DMS153 (cell line): ENCODE results near the gene ZNF654.
"Not testable (repeated sequence)": the region's sequence is repeated elsewhere in the genome, so short reads cannot be mapped to it uniquely, and the experiment has no call there.

Experiments used
- DNase-seq: peaks from one replicate; lab custom pipeline; 2025; lab: John Stamatoyannopoulos, UW

The ZNF654 gene

DNA sequence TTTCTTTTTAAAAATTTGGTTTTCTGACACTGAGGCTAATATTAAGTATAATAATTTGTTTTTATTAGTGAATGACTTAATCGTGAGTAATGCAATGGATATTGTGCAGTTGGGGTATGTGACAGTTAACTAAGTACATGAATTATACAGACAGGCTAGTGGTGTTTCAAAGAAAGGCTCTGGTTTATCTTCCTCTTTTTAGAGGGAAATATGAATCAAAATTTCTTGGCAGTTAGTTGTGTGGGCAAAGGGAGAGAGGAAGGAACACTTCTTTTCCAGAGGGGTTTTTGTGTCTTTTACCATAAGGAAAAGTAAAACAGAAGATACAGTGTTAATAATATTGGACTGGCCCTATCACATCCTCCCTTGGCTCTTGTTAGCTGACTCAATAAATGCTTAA, 2.7 kb downstream of the ZNF654 start:
- no peak for DNase-seq

DNA sequence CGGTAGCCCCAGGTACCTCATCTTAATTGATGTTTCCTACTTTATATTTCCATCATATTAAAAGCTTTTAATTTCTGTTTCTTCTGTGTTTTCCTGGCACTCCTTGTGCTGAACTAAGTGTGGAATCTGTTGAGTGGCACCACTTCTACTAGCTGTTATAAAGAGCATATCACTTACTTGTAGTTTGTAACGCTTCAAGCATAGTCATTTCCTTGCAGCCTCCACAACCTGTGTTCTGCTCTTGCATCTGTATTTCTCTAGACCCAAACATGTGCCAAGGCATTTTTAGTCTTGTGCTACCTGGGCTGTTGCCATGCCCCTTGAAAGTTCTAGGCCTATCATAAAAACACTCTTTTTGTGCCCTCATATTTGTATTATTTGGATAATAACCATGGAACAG, 16.0 kb downstream of the ZNF654 start:
- no peak for DNase-seq

DNA sequence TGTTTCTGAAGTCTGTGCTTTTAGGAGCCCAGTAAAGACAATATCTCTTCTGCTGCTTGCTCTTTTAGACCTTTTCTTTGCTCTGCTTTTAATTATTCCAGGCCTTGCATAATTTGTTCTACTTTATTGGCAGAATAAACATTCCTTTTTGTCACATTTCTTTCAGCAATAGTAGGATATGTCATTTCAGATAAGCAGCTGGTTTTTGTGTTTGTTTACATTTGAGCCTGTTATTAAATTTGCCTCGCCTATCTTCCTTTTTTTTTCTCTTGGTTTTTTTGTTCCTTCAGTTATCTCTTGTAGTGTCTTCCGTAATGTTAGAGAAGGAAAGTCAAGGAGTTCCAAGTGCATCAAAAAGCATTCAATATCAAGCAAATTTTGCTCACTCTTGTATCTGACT, 16.4 kb downstream of the ZNF654 start:
- DNase-seq = no peak

DNA sequence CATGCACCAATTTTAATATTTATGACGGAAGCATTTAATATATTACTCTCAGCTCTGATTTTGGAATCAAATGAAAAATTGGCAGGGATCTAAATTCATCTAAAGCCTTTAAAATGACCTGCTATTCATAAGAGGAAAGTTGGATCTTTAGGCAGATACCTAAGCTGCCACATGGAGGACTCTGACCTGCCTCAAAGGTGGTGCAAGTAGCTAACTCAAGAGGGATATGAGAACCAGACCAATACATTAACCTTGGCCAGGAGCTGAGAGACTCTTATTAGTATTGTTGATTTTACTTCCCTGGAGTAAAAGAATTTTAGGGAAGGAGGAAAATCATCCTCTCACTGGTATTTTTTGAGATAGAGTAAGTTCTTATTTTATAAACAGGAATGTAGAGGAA, 17.7 kb downstream of the ZNF654 start:
- DNase-seq = no peak

DNA sequence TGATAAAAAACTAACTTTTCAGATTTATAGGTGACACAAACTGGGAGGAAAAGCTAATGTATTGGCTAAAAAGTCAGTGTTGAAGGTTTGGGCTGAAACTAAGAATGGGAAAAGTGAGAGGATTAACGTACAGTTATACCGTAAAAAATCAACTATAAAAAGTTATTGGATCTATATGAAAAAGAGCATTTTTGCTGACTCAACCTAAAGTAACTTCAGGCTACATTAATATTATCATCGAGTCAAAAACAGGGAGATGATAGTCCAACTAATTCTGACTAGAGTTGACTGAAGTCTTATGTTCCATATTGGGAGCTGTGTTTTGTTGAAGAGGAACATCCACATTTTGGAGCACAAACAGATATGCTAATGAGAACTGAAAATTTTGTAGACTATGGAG, 19.9 kb downstream of the ZNF654 start:
- DNase-seq = no peak

DNA sequence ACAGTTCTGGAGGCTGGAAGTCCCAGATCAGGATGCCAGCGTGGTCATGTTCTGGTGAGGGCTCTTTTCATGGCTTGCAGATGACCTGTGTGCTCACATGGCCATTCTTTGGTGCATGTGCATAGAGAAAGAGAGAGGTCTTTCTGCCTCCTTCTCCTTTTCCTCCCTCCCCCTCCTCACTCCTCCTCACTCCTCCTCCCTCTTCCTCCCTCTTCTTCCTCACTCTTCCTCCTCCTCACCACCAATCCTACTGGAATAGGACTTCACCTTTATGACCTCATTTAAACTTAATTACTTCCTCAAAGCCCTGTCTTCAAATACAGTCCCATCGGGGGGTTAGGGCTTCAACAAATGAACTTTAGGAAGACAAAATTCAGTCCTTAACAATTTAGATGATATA, 23.8 kb downstream of the ZNF654 start:
- DNase-seq = no peak

DNA sequence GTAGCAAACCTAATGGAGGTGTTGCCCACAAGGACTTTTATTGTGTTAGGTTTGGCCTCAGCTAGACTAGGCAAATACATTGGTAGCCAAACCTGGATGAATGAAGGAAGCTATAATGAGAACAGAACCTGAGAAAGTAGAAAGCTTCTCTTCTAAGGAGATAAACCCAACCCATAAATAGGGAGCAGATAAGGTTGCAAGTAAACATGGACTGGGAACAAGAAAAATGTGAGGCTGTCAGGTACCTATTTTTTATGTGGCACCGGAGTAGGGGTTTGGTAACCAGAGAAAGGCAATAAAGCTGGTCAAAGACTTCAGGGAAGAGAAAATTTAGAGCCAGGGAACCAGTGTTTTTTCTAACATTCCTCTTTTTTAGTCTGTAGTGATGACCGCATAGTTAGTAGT, 25.0 kb downstream of the ZNF654 start:
- no peak for DNase-seq

DNA sequence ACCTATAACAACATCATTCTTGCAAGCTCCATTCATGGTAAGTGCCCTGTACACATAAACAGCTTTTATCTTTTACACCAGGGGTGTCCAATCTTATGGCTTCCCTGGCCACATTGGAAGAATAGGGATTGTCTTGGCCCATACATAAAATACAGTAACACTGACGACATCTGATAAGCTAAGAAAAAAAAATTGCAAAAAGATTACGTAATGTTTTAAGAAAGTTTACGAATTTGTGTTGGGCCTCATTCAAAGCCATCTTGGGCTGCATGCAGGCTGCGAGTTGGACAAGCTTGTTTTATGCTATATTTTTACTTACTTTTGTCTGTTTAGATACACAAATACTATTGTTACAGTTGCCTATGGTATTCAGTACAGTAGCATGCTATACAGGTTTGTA, 31.6 kb downstream of the ZNF654 start:
- DNase-seq = no peak

DNA sequence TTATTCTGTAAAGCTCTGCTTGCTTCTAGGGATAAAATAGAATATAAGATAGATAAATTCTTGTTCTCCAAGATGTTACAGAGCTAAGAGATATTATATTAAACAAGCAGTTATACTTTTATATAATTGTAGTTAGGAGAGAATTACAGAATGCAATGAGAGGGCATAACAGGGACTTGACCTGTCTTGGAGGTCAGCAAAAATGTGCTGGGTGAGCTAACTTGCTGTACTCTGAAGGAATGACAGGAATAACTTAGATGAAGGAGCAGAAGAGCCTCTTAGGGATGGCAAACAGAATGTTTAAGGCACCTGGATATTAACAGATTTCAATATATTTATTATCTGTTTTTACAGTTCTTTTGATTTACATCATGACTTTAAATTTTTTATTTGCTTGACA, 33.2 kb downstream of the ZNF654 start:
- DNase-seq = no peak

DNA sequence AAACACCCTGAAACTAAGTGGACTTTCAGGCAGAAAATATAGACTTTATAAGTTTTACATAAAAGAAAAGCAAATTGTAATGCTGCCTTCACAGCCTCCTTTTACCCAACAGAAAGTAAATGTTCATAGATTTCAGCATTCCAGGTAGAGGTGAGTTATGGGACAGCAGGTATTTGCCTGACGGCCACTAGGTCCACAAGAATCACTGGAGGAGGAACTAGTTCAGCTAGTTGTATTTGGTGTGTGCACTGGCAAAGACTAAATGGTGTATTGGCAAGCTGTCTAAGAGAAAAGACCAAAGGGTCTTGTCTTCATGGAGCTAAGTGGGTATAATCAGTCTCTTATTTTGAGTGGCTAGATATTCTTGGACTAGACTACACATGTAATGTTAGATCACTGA, 34.2 kb downstream of the ZNF654 start:
- no peak for DNase-seq

DNA sequence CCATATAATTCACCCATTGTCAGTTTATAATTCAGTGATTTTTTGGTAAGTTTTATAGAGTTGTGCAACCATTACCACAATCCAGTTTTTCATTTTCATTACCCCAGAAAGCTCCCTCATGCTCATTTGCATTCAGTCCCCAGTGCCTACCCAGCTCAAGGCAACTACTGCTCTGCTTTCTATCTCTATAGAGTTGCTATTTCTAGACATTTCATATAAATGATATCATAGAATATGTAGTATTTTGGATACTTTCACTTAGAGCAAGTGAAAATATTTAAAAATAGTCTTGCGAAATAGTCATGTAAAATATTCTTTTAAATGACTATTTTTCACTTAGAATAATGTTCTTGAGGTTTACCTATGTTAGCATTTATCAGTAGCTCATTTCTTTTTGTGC, 42.1 kb downstream of the ZNF654 start:
- no peak for DNase-seq

DNA sequence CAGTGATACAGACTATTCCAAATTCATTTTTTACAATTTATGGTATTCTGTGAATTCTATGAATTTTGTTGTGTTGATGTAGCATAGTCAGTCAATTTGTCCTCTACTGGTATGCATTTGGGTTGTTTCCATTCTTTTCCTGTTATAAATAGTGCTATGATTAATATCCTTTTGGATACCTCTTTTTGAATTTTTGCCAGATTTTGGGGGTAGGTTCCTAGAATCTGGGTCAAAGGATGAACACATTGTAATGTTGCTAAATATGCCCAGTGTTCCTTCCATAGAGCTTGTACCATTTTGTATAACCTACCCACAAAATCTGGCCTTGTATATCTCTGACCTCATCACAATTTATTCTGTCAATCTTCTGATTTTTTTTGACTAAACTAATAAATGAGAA, 46.3 kb downstream of the ZNF654 start:
- no peak for DNase-seq

DNA sequence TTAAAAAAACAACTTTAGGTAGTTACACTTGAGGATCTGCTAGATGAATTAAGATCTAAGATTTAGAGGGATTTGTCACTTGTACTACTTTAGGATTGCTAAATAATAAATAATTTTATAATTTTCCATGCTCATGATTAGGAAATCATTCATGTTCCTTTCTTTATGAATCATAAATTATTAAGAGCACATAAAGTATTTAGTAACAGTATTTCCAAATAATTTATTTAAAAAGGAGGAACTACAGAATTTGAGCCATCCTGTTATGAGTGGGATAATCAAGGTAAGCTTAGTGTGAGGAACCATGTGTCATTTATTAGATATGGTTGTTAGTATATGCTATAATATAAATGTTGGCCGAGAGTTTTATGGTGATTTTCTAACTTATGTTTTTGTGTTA, 53.2 kb downstream of the ZNF654 start:
- DNase-seq = no peak

DNA sequence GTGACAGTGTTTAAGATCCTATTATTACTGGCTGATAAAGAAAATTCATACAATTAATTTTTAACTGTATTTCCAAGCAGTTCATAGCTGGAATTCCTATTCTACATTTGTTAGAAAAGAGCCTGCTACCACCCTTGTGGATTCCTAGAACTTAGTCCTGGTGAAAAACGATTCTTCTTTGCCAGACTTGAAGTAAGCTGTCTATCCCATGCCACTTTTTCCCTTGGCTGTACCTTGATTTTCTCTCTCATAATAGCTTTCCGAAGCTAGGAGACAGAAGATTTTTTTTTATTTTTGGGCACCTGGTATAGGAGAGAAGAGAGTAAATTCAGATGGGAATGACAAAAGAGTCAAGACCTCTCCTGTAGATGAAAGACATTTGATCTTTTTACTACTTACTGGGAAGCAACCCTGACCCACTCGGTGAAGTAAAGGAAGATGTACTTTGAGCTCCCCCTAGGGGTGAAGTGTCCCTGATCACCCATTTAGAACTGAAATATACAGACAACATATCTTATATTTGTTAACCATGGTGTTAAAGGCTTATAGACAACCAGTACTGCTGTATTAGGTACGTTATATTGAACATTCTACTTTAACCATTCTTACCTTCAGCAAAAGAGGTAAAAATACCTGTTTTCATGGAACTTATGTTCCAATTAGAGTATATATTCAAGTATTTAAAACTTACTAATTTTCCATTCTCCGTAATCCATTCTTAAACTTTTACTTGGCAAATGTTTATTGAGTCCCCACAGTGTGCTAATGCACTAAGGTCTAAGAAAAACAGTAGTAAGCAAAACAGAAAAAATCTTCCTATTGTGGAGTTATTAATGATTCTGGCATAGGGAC, 54.5 kb downstream of the ZNF654 start:
- DNase-seq = peak; percentile 11

DNA sequence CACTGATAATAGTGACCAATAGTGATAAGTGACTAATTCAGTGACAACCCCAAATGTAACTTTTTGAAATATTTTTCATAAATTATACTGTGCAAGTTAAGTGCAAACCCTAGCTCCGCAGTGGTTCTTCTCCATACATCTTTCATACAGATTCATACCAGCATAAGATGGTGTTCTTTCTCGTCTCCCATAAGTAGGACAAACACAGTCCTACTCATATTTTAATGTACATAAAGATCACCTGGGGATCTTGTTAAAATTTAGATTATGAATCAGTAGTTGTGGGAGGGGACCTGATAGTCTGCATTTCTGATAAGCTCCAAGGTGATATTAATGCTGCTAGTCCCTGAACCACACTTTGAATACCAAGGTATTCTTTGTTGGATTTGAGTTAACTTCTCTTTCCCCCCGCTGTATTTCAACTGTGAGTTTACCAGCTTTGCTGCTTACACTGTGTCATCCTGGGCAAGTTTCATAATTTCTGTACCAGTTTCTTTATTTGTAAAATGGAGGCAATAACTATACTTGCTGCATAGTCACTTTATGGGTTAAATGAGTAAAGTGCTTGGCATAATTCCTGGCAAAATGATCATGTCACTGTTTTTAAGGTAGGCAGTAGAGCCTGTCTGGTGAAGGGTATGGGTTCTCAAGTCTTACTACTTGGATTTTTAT, 56.0 kb downstream of the ZNF654 start:
- no peak for DNase-seq

DNA sequence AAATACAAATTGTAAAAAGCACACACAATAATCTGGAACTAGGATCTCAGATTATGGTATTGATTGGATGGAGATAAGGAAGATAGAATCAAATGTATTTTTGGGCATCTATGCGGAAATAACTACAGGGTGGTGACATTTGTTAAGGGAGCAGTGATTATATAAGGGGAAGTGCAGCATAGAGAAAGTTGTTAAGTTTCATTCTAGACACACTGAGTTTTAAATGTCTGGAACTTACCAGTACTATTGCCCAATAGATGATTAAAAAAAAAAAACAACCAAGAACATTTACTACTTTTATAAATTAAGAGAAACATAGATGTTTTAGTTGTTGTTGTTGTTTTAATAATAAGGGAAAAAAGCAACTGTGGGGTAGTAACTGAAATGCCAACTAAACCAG, 58.6 kb downstream of the ZNF654 start:
- DNase-seq = no peak

DNA sequence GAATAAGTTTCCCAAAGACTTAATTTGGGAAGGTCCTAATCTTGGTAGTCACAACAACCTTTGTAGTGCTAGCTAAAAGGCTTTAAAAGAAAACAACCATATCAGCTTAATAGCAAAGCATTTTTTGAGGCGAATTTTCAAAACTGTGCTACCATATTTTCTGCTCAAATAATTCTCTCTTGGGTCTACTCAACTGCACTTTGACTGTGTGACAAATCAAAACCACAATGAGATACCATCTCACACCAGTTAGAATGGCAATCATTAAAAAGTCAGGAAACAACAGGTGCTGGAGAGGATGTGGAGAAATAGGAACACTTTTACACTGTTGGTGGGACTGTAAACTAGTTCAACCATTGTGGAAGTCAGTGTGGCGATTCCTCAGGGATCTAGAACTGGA, 59.5 kb downstream of the ZNF654 start:
- DNase-seq = not testable (repeated sequence)

DNA sequence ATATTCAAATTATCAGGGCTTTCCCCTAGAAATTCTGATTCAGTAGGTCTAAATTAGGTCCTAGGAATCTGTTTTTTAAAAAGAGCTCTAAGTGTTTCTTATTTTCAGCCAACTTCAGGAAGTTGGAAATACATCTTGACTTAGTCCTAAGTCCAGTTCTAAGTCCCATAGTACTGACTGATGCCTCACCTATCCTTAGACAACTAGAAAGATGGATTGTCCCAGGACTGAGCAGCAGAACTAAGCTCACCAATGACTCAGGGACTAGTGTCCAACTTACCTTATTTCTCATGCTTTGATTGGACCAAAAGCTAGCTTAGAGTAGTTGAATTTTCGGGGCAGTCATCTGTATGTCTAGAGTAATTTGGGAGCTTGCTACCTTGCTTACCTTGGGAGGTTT, 64.5 kb downstream of the ZNF654 start:
- DNase-seq = no peak

DNA sequence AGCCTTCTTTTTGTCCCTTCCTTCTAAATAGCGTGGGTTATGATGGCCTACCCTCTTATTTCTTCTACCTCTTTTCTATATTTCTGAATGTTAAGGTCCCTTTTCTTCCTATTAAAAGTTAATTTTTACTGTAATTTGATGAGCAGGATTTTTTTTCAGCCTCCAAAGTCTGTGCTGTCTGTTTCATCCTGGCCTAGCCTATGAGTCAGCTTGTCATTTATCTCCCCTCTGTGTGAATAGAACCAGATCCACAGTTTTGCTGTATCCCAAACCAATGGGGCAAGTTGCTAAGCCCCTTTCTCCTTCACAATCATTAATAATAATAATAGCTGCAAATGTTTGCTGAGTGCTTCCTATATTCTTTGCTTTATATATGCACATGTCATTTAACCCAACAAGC, 72.6 kb downstream of the ZNF654 start:
- no peak for DNase-seq

DNA sequence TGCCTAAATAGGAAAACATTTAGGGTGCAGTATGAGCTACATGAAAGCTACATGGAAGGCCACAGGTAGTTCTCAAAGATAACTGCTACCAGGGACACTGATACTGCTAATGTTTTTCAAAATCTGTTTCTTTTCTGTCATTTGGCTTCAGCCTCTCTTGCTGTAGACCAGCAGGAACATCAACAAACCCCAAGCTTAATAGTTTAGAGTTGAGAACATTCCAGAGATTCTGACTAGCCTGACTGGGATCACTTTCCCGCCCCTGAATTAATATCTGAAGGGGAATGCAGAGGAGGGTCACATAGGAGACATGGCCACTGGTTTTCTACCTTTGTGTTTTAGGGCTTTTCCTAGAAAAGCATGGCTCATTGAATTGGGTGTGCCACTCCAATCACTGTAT, 73.8 kb downstream of the ZNF654 start:
- no peak for DNase-seq

DNA sequence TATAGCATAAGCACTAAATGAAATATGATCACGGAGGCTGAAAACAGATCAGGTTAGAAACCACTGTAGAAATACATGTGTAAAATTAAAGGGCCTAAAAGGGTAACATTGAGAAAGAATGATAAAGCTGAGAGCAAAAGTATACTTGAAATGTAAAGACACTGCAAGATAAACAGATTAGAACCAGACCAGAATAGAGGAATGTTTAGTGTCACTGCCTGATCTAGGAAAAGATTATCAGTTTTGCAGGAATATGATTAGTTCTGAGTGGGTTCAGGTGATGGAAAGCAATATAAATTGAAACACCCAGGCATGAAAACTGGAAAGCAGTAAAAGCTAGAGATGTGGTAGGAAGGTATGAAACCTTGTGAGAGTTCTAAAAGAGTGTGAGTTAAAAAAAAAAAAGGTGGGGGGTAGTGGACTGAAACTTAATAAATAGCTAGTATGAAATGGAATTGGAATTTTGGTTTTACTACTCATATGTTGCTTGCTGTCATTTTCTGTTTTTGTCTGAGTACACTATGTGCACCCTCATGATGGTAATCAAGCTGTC, 74.7 kb downstream of the ZNF654 start:
- DNase-seq = no peak

DNA sequence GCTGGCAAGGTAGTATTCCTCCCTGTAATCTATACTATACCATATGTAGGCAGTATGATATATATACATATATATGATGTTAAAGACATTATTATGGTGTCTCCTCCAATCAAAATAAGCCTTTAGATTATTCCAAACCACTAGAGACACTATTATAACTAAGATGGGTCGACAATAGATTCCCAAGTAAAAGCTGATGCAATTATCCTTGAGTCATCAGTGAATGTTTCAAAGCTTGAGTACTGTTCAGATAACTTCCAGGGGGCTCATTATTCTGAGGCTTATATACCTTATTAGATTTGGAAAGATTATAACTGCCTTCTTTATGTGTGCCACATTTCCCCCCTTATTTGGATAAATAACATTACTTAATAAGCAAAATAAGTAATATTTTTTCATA, 78.8 kb downstream of the ZNF654 start:
- DNase-seq = no peak

DNA sequence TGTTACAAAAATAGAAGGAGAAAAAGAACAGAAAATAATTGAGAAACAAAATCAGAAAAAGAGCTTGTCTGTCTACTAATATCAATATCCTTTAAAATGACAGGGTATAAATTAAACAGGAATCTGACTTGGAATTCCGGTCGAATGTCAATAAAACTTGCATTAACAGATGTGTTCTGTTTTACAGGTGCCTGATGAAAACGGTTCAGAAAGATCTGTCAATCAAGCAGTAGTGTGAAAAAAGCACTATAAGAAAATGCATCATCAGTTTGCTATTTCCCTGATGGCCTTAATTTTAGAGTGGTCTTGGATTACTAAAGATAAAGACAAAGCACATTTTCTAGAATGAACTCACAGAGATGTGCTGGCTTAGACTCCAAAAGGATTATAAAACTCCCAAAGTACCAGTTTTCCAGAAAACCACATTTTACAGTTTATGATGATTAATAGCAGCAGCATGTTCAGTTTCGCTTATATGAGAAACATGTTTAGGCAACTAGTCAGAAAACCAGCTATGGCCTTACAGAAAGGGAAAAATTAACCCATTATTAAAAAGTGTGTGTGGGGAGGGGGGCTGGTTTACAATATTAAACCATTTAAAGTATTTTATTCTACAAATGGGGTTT, 82.5 kb downstream of the ZNF654 start:
- no peak for DNase-seq
